Peyer's patch (tissue), 4 donors: ENCODE data around the gene MAP3K6.

Experiments used
- CTCF ChIP-seq, 6 experiments: fragments of 450-650 bp in 4 of 6; fragments of 200-600 bp in 2 of 6; sonication (generic) in 1 of 6; IDR thresholded peaks; one replicate each; pipeline ENCODE4 v1.5.1; 2017 to 2019; ENCODE audit warnings: antibody characterized with exemption in 6 of 6, mild to moderate bottlenecking in 3 of 6, moderate library complexity in 1 of 6
- POLR2A ChIP-seq, 2 donors: fragments of 450-650 bp; IDR thresholded peaks; one replicate each; pipeline ENCODE4 v1.5.1; 2017; ENCODE audit warnings: antibody characterized with exemption in 2 of 2, mild to moderate bottlenecking in 2 of 2, moderate library complexity in 2 of 2

GRCh38 chr1:27314737-27315136 lies 52.0 kb downstream of the MAP3K6 start:
- TF ChIP-seq CTCF (IDR thresholded peaks at IDR 0.05) (no peak), POLR2A (IDR thresholded peaks at IDR 0.05) (no peak)
